ENCODE measurements around the gene UBE2U.
A peak's percentile ranks its signal among the peaks of the same experiment; 100 is the strongest.
"Not testable (repeated sequence)": the region's sequence is repeated elsewhere in the genome, so short reads cannot be mapped to it uniquely, and the experiment has no call there.

The UBE2U gene

DNA sequence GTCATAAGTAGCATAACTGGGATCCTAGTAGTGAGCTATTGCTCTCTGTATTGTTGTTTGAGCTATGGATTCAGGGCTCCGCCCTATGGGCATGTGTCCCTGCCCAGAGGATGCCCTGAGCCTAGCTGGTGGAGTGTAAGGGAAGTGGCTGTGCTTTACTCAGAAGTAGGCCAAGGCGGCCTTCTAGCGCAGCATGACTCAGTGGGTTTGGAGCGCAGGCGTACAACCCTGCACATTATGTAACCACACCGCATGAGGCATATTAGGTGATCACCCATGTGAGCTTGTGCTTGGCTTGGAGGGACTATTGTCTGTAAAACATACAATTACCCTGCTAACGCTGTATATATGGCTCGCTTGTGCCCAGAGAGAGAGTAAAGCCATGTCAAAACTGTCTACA lies 11.1 kb upstream of the UBE2U start:
- DNase-seq = no peak

DNA sequence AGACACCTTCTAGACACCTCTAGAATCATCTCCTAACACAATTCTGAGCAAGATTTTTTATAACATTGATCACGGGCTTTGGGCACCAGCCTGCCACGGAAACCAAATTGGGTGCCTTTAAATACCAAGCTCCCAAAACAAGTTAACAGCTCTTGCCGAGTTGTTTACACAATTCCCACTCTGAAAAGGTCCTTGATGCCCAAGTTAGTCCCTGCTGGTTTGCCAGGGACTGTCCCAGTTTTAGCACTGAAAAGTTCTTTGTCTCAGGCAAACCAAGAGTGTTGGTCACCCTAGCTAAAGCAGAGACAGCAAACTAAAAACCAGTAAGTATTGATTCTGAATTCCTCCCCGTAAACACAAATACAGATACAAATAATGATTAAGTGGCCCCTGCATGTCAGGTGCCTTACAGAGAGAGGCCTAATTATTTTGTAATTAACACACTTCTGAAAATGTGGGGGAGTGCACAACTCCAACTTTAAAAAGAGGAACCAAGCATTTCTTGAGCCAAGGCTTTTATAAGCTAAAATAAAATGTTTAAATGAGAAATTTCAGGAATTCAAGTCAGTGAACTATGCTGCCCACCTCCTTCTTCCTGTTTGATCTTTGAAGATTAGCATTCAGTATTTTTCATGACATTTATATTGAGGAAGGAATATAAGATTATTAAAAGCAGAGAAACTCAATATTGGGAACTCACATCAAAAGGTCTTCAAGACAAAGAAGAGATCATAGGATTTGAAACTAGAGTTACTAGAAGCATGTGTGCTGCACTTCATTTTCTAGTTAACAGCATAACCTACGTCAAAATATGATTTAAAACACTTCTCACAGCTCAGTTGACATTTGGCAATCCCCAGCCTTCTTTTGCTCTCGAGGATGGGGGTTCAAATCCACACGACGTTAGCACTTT lies 9.0 kb upstream of the UBE2U start:
- DNase-seq = peak in 27 of 58 donors; percentile 3 to 65 (median 21)

DNA sequence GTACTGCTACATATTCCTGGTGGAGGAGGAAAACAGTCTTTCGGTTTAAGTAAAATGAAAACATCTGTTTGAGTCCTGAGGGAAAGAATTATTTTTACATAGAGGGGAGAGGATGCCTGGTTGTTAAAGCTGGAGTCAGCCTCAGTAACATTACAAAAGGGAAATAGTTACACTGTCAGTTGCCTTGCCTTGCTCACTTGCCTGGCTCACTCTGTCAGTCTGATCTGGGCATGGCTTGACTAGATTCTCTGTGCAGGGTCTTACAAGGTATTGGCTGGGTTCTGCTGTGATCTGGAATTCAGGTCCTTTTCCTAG lies 8.4 kb upstream of the UBE2U start:
- no peak for DNase-seq

DNA sequence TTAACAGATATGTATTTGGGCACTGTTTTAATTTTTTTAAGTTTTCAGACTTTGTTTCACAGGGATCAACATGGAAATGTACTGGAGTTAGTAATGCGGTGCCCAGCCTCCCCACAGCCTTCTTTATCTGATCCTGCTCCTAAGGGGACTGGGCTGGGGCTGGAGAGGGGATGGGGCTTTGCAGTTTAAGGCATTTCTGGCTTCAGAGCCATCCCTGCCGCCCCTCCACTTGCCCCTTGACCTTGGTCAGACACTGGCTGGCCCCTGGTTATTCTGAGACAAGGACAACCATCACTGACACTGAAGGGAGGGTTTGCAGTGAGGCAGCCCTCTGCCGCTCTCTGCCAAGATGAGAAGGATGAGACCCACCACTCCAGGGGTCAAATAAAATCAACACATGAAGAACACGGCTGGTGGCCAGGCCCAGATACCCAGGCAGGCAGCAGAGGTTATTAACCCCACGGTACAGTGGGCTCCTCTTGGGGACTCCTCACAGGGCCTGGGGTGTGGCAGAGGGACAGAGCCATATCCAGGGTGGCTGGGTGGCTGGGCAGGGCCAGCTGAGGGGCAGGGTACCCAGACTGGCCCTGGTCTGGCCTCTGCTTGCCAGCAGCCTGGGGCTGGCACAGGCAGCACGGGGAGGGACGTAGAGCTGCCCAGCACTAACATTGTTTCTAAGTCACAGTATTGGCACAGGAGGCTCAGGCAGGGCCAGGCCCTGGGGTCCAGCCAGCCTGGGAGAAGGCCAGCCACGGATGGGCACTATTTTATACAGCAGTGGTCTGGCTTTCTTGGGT lies 7.2 kb upstream of the UBE2U start:
- DNase-seq = peak in 42 of 58 donors; percentile 9 to 80 (median 41)

DNA sequence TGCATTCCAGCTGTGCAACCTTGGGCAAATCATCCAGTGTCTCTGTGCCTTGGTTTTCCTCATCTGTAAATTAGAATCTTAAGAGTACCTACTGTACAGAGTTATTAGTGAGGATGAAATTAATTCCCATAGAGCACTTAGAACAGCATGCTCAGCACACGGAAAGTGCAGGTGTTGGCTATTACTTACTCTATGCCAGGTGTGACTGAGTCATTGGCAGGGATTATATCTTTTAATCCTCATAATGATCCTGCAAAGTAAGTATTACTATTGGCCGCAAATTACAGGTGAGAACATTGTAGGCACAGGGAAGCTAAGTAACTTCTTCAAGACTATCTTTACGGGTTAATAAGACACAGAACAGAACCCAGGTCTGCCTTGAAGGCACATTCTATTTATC lies 6.3 kb upstream of the UBE2U start:
- no peak for DNase-seq

DNA sequence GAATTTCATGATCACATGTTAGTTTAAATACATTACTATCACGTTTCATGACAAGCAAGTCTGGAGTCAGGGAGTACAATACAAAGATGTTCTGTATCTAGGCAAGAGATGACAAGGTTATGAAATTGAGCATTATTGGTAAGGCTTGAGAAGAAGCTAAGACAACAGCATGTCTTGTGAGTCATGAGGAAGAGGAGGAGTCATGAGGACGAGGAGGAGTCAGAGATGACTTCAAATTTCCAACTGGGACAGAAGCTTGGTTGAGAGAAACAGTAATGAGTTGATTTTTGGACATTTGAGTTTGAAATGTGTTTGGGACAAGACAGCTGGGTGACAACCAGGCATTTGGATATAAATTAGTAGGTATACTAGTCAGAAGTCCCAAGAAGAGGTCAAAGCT lies 4.3 kb upstream of the UBE2U start:
- no peak for DNase-seq

DNA sequence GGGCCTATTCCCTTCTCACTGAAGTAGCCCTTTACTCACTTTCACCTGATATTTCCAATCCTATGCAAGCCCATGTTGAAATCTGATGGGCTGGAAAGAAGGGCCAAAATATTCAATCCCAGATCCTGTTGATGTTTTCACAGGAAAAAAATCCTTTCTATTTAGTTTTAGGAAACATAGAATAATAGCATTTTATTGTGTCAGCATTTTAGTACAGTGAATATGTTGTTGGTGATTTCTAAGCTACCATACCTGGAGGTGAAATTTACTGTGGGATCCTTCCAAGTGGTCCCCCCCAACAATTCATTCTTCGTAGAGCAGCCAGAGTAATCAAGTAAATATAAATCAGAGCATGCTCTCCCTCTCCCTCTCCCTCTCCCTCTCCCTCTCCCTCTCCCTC lies 3.4 kb upstream of the UBE2U start:
- DNase-seq = no peak

DNA sequence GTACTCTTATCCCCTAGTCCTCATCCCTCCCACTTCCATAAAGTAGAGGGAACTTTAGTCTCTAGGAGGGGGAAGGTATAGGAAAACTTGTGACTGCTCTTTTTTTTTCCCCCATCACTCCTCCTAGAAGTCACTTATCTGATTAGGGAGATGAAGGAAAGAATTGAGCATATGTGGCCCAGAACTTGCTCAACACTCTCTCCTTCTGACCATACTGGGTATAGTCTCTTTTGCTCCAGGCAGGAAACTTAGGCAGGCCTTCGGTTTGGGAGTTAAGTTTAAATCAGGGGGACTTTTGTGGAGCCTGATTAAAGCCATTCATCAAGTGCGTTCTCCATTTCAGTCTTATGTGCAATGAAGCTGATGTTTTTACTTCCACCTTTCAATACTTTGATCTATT lies 5.8 kb downstream of the UBE2U start:
- no peak for DNase-seq

DNA sequence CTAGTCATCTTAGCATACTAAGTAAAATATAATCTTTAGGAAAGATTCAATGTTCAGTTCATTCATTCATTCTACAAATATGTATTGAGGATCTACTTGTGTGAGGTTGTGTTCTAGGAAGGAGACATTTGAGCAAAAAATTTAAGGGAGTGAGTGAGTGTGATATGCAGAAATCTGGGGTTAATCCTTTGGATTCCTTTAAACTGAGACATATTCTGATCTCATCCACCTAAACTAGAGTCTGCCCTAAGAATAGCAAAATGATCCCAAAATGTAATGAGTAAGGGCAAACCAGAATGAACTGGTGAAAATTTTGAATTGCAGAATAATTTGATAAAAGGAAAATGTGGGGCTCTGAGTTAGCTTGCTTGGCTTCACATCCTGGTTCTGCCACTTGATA lies 8.6 kb downstream of the UBE2U start:
- no peak for DNase-seq

DNA sequence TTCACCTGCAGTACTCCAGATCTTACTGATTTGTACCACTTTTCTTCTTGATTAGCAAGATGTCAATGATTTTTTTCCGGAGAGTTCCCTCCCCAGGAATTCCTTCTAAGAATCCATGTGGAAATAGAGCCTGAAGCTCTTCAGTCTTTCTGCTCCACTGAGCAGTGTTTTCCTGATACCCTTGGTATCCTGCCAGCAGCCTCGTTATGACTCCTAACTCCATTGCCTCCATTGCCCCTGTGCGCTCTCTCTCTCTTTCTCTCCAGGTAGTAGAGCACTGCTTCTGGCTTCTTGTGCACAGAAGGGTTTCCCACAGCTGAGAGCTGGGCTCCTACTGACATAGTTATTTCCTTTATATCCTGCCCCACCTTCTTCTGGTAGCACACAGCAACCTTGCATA lies 12.2 kb downstream of the UBE2U start:
- no peak for DNase-seq

DNA sequence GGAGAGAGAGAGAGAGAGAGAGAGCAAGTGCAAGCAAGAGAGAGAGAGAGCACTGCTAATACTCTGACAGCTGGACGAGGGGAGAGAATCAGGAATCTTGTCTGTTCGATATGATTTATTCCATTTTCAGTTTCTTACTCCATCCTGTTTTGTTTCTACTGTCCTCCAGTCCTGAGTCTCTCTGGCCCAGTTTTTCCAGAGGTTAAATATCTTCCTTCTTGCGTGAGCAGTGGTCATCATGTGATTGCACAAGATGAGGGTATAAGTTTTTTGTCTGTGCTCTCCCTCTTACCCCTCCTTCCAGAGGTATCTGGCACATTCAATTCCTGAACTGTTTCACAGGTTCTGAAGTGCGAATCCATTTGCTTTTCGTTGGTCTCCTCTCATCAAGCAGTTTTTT lies 16.8 kb downstream of the UBE2U start:
- no peak for DNase-seq

DNA sequence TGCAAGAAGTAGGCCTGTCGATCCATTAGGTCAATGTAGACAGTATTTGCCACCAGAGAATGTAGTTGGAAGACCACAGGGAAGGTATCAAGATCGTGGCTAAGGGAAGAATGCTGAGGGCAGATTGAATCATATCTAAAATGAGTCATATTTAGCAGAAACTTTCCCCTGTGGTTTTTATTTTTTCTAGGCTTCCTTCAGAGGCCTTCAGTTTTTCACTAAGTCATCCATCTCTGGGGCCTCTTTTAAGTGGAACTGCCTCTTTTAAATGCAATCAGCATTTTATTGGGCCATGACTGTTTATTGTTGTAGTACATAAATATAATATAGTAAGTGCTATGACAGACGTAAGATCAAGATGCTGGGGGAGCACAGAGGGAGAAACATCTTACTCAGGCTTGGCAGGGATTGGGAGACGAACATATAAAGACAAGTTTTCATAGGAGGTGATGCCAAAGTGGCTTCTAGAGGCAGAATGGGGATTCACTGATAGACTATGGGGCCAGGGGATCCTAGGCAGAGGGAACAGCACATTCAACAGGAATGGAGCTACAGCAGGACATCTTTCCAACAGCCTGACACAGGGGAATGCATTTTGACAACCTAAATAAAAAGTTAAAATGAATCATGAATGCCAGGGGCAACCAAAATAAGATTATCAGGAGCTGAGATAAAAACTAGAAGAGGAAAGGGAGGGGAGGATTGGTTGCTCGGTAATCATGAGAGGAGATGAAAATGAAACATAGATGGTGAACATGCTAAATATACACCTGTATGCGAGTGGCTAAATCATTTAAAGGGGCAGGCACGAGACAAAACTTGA lies 20.1 kb downstream of the UBE2U start:
- no peak for DNase-seq

DNA sequence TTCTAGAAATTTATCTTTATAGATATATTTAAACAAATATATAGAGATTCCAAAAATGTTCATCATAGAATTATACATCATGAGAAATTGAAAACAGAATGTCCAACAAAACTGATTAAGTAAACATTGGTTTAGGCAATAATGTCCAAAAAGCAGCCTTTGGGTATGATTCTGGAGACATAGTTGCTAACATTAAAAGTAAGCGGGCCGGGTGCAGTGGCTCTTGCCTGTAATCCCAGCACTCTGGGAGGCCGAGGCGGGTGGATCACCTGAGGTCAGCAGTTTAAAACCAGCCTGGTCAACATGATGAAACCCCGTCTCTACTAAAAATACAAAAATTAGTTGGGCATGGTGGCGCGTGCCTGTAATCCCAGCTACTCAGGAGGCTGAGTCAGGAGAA lies 20.8 kb downstream of the UBE2U start:
- DNase-seq = not testable (repeated sequence)

DNA sequence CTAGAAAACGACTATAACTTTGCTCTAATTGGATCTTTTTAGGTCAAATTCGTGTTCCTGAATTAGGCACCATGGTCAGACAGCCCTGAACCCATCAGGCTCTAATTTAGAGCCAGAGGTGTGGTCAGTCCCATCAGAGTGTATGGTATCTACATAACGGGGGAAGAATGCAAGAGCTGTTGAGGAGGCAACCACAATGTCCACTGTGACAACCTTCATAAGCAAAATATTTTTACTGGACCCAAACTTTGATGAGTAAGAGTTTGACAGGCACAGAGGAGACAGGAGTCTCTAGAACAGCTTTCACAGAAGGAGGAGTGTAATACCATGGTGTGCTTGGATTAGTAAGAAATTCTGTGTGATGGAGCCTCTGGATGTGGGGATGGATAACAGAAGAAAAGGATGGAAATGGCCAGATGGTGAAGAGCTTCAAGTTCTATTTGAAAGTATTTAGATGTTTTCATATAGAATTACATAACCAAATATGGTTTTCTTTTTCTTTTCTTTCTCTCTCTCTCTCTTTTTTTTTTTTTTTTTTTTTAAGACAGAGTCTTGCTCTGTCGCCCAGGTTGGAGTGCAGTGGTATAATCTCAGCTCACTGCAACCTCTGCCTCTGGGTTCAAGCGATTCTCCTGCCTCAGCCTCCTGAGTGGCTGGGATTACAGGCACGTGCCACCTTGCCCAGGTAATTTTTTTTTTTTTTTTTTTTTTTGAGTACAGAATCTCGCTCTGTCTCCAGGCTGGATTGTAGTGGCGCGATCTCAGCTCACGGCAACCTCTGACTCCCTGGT lies 24.9 kb downstream of the UBE2U start:
- DNase-seq = no peak

DNA sequence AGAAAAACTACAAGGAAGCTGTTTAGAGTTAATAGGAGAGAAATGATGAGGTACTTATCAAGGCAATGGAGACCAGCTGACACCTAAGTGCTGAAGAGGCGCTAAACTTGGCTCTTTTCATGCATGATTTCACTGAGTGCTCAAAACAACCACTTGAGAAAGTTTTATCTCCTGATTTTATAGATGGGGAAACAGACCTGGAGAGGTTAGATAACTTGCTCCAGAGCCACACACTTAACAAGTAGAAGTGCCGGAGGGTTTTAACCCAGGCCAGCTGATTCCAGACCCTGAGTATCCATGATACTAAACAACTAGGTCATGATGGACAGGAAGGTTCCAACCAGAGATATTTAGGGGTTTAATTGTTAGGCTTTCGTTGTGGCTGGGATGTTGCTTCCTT lies 25.9 kb downstream of the UBE2U start:
- no peak for DNase-seq

DNA sequence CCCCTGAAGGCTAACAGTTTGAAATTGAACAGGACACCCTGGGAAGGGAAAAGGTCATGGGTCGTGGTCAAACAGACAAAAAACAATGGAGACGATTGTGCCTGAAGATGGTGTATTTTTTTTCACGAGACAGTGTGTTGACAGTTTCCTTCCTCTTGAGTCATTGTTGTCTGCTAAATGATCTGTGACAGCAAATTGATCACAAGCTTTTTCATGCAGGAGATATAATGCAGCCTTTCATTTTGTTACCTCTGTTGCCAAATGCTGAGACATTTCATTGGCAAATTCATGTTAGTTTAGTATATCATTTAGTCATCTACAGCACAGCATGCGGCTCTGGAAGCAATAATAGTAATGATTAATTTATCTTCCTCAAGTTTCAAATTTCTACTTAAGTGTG lies 27.7 kb downstream of the UBE2U start:
- DNase-seq = no peak

DNA sequence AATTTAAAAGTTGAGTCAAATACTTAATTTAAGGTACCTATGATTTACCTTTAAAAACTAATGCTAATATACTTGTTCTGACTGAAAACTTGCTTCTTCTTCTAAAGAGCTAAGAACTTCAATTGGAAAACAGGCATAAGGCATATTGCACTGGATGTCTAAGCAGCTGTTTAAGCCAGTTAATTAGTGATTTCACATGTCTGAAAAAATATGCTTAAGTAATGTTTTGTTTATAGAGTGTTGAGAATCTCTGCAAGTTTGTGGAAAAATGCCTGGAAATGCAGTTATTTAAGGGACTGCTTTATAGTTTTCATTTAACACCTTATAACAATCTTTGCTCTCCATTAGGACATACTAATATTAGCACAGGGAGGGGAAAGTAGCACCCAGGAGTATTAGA lies 28.2 kb downstream of the UBE2U start:
- DNase-seq = no peak

DNA sequence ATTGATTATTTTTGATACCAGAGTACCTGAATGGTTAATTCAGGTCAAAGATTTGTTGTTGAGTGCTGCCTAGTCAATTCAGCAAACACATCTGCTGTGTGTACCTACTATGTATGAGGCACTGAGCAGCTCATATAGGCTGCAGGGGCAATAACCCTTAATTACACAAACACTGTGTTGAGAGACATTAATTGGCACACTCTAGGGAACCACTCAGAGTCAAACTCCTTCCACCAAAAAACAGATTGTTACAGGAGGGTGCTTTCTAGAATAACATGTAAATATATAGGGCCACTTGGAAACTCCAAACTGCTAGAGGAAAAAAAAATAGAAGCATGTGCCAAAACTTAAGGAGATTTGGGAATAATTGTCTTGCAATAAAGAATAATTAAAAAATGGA lies 31.3 kb downstream of the UBE2U start:
- DNase-seq = no peak

DNA sequence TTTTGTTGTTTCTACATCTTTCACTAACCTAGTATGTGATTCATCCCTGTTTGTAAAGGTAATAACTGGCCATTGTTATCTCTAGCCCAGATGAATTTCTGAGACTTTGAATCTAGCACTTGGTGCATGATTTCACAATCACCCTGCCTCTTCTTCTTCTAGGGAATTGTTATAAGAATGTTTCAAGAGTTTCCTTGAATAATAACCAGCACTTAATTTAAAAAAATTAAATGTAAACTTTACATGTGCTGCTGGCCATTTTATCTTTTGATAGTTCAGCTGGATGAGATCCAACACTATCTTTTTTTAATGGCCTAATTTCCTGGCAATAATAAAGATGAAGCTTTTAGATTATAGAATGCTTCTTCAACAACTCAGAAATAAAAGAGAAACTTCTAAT lies 31.8 kb downstream of the UBE2U start:
- no peak for DNase-seq

DNA sequence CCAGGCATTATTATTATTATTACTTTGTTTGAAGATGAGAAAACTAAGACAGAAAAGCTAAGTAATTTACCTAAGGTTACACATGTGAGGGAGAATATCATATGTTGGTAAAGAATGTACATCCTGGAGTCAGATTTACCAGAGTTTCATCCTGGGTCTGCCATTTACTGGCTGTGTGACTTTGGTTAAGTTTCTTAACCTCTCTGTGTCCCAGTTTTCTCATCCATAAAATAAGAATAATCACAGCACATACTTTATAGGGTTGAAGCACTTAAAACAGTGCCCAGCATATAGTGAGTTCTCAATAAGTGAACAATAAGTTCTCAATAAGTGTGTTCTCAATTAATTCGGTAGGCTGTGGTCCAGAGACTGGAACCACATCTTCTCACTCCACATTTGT lies 32.5 kb downstream of the UBE2U start:
- no peak for DNase-seq

DNA sequence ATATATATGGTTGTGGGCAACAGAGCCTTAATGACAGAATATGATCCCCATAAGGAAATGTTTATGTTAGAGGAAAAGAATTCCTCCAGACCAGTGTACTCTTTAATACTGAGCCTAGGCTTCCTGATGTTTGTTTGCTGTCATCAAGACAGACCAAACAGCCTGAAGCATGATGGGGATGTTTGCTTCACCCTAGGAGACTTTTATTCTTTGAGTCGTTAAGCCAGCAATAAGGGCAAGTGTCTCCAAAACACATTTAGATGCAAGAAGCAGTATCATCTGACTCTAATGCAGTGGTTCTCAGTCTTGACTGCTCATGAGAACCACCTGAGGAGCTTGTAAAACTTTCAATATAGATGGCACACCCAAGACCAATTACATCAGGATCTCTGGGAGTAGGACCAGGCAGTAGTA lies 33.1 kb downstream of the UBE2U start:
- DNase-seq = no peak

All from anterior cingulate cortex (tissue), 58 donors.